ENCODE results near the gene DNAJB13. TPM values are rescaled to one million over a fixed set of nuclear protein-coding genes. Genes with fewer than 3 reads are reported as not detected.
A peak's percentile ranks its signal among the peaks of the same experiment; 100 is the strongest.

DNAJB13 gene
- total RNA-seq, 2 experiments from 2014 or later, result 0.15 to 0.31 TPM

DNA sequence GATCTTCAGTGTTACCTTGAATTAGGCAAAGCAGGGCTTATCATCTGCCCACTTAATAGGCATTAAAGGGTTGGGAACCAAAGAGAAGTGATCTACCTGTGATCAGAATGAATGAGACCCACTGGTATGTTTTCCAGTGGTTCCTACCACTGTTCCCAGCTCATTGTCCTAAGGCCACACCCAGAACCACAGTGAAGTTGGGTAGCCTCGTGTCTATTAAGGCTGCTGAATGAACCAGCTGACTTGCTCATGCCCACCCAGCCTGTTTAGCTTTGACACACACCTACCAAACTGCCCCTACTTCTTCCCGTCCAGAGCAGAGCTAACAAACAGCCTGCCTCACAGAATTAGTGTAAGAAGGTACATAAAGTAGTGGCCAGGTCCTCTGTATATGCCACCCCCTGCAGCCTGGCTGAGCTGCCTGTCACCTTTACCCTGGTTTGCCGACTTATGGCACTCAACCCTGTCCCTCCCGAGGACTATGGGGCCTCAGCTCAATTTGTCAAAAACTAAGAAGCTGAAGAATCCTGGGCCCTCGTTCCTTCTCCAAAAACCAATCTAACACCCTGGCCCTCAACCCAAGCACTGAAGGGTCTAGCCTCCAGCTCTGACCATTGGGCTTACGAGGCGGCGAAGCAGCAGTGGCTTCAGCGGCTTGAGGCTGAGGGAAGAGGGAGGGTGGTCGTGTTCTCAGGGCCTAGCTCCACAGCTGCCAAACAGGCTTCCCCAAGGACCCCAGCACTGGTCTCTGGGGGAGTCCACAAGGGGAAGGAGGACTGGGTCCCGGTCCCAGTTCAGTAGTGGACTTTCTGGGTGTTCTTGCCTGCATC is 22.0 kb downstream of the DNAJB13 start:
- Mint-ChIP-seq H3K36me3 (ENCODE audit: low read depth) (peaks cover 52% of the 10 kb centered on the region), H3K4me3 (no peak overlapping the region), H3K27ac (peak overlapping the region; percentile 94), H3K27me3 (no peaks in the 10 kb centered on the region), H3K4me1 (peaks cover 96% of the 10 kb centered on the region), H3K9me3 (no peaks in the 10 kb centered on the region)
- CTCF ChIA-PET, result interaction anchor here (1.0 to 1.2 kb wide), 3 partner anchors 8 to 43 kb away, joined by 3 to 4 read pairs (median 3); partner anchors contain the start of gene UCP2
- POLR2A ChIA-PET, result interaction anchor here (0.5 kb wide), 1 partner anchor 46 kb away, joined by 3 read pairs; no protein-coding TSS in a partner anchor
- no peak for DNase-seq

DNA sequence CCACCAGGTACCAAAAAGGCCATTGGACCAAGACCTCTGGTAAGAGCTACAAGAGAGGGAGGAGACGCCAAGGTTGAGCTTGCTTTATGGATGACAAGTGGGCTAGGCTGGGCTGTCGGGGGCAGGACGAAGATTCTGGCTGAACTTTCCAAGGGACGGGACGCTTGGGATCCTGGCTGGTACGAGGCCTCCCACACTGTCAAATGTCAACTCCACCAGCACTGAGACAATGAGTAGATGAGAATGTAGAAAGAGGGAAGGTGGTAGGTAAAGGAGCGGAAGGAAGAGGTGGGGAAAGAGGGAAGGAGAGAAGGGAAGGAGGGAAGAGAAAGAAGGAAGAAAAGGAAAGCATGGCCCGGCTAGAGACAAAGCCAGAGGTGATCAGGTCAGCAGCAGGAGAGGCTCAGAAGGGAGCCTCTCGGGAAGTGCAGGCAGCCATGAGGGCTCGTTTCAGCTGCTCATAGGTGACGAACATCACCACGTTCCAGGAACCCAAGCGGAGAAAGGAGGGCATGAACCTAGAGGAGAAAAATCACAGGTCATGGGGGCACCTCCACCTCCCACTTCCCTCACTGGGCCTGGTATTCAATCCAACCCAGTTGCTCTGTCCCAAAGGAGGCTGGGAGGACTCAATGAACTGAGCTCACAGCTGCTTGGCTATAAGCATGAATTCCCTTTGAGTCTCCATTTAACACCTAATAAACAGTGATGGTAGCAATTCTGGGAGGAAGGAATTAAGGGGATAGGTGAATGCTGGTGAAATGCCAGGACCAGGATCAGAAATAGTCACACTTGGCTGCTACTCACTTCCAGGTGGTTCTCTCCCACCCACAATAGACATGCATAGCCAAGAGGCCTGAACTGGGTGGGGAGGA is 24.0 kb downstream of the DNAJB13 start:
- POLR2A ChIA-PET, result interaction anchor here (0.7 kb wide), 1 partner anchor 48 kb away, joined by 4 read pairs; no protein-coding TSS in a partner anchor
- Mint-ChIP-seq H3K4me1 (peaks cover 96% of the 10 kb centered on the region), H3K9me3 (no peaks in the 10 kb centered on the region), H3K27me3 (no peaks in the 10 kb centered on the region), H3K27ac (peak overlapping the region; percentile 94), H3K4me3 (peak overlapping the region; percentile 53), H3K36me3 (ENCODE audit: low read depth) (peaks cover 71% of the 10 kb centered on the region)
- no peak for DNase-seq
- CTCF ChIA-PET, result interaction anchor here (0.7 to 2.4 kb wide), 3 partner anchors 10 to 281 kb away, joined by 3 to 7 read pairs (median 4); no protein-coding TSS in a partner anchor

DNA sequence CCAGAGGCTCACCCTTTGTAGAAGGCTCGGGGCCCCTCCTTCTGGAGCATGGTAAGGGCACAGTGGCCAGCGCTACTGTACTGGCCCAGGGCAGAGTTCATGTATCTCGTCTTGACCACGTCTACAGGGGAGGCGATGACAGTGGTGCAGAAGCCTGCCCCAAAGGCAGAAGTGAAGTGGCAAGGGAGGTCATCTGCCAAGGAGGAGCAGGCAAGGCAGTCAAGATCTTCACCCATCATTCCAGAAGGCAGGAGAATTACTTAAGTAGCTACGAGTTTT is 24.6 kb downstream of the DNAJB13 start:
- Mint-ChIP-seq H3K27me3 (no peaks in the 10 kb centered on the region), H3K36me3 (ENCODE audit: low read depth) (peaks cover 77% of the 10 kb centered on the region), H3K27ac (peak overlapping the region; percentile 94), H3K4me1 (peaks cover 96% of the 10 kb centered on the region), H3K4me3 (peak overlapping the region; percentile 0), H3K9me3 (no peaks in the 10 kb centered on the region)
- ChIA-PET CTCF (interaction anchor here (1.3 to 2.4 kb wide), 2 partner anchors 10 to 11 kb away, joined by 4 to 7 read pairs; no protein-coding TSS in a partner anchor), POLR2A (interaction anchor here (0.7 kb wide), 1 partner anchor 48 kb away, joined by 4 read pairs; no protein-coding TSS in a partner anchor)
- DNase-seq, result no peak

DNA sequence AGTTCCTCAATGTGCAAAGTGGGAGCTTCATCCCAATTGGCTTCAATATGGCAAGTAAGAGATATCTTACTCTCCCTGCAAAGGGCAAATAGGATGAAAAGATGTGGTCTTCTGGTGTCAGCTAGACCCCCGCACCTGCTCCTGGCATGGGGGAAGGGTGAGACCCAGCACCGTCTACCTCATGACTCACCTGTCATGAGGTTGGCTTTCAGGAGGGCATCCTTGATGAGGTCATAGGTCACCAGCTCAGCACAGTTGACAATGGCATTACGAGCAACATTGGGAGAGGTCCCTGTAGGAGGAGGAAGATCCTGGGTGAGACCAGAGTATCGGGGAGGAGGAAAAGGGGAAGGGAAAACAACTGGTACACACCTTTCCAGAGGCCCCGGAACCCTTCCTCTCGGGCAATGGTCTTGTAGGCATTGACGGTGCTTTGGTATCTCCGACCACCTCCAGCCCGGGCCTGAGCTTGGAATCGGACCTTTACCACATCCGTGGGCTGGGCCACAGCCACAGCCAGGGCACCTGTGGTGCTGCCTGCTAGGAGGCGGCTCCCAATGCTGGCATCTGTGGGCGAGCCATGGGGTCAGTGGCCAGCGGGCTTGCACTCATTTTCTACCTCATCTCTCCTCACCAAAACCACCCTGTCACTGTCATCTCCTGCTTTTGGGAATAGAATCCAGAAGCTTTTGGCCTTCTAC is 25.8 kb downstream of the DNAJB13 start:
- H3K27me3 Mint-ChIP-seq, result no peaks in the 10 kb centered on the region

DNA sequence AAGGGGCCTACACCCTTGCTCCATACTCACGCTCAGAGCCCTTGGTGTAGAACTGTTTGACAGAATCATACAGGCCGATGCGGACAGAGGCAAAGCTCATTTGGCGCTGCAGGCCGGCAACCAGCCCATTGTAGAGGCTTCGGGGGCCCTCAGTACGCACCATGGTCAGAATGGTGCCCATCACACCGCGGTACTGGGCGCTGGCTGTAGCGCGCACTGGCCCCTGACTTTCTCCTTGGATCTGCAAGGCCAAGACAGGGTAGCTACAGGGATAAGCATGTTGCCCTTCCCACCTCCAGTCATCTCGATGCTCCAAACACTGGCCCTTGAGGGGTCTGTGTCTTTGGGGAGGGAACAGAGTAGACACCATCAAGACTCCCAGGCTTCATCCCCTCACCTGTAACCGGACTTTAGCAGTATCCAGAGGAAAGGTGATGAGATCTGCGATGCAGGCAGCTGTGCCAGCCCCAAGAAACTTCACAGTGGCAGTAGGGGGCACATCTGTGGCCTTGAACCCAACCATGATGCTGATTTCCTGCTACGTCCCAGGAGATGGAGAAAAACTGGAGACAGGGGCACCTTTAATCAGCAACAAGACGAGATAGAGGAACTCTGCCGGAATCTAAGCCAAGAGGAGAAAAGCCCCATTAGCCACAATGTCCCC is 27.2 kb downstream of the DNAJB13 start:
- H3K27ac Mint-ChIP-seq, result peak overlapping the region; percentile 52
- H3K27me3 Mint-ChIP-seq, result no peaks in the 10 kb centered on the region
- peaks cover 90% of the 10 kb centered on the region for H3K36me3 Mint-ChIP-seq (ENCODE audit: low read depth)
- no peak overlapping the region for H3K4me3 Mint-ChIP-seq
- H3K9me3 Mint-ChIP-seq, result no peaks in the 10 kb centered on the region
- ChIA-PET POLR2A (no interaction called here), CTCF (interaction anchor here (1.1 to 2.0 kb wide), 3 partner anchors 8 to 12 kb away, joined by 3 to 4 read pairs (median 4); no protein-coding TSS in a partner anchor)
- DNase-seq, result no peak
- H3K4me1 Mint-ChIP-seq, result peaks cover 75% of the 10 kb centered on the region

More for the DNA sequence above, 25.8 kb downstream of the DNAJB13 start:
- Mint-ChIP-seq H3K27ac (peak overlapping the region; percentile 94), H3K4me3 (no peak overlapping the region), H3K36me3 (ENCODE audit: low read depth) (peaks cover 89% of the 10 kb centered on the region), H3K9me3 (no peaks in the 10 kb centered on the region), H3K4me1 (peaks cover 87% of the 10 kb centered on the region)
- CTCF ChIA-PET, result interaction anchor here (0.7 to 1.3 kb wide), 3 partner anchors 9 to 222 kb away, joined by 3 to 4 read pairs (median 4); no protein-coding TSS in a partner anchor
- POLR2A ChIA-PET, result no interaction called here
- no peak for DNase-seq

DNA sequence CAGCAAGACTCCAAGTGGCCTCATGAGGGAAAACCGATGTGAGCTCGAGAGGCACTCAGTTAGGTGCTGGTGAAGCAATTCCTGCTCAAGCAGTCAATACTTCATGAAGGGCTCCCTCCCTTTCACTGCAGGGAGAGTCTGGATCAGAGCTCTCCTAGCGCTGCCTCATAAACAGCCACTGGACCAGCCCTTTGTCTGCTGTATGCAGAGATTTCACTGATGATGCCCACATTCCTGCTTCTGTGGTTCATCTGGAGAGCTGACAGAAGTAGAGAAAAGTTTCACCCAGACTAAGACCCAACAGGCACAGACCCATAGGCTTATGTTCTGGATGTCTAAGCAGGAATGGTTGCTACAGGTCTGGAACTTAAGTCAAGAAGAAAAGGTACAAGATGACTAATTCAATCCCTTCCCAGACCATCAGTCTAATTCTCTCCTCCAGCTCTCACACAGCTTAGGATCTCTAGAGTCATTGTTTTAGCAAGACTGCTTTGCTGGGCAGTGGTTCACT is 27.8 kb downstream of the DNAJB13 start:
- Mint-ChIP-seq H3K27ac (peak overlapping the region; percentile 94), H3K9me3 (no peaks in the 10 kb centered on the region), H3K4me1 (peaks cover 72% of the 10 kb centered on the region), H3K36me3 (ENCODE audit: low read depth) (peaks cover 87% of the 10 kb centered on the region), H3K27me3 (no peaks in the 10 kb centered on the region), H3K4me3 (peak overlapping the region; percentile 83)
- ChIA-PET CTCF (interaction anchor here (1.1 to 2.0 kb wide), 3 partner anchors 9 to 12 kb away, joined by 3 to 4 read pairs (median 4); no protein-coding TSS in a partner anchor), POLR2A (interaction anchor here (0.6 kb wide), 1 partner anchor 254 kb away, joined by 3 read pairs; no protein-coding TSS in a partner anchor)
- DNase-seq, result no peak

DNA sequence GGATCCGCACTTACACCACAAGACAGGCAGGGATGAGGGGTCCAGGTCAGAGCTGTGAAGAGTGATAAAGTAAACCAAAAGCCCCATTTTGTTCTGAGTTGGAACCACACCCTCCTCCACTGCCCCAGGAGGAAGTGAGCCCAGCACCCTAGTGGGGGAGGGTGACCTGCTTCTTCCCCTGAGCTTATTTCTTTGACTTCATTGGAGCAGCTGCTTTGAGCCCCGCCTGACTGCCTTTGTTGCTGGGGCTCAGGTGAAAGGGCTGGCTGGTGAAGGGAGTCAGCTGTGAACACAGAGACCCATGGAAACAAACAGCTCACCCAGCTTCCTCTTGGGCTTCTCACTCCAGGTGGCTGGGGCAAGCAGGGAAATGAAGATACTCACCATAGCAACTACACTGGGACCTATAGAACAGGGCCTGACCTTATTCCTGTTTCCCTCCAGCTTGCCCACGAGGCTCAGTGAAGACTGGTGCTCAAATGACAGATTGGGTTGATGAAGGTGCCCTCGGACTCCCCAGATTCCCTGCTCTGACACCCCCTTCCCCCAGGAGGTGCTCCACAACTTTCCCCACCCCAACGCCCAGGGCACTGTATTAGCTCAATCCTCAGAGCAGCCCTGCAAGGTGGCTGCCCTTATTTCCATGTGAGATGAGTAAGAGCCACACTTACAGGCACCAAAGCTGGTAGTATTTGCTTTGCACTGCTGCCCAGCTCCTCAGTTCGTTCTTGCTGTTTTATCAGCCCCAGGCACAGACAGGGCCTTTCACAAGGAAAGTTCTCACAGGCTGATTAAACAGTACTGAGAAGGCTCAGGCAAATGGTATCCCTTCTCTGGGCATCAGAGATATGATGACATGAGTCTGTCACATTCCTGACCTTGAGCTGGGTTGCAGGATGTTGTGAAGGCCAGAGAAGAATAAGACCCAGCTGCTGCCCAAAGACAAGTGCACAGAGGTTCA is 29.5 kb downstream of the DNAJB13 start:
- H3K27ac Mint-ChIP-seq, result peak overlapping the region; percentile 94
- ChIA-PET POLR2A (interaction anchor here (0.5 to 1.3 kb wide), 8 partner anchors 10 to 165 kb away, joined by 3 to 9 read pairs (median 4); partner anchors contain the start of gene UCP3), CTCF (interaction anchor here (0.7 to 2.0 kb wide), 13 partner anchors 8 to 191 kb away, joined by 3 to 11 read pairs (median 4); partner anchors contain the start of genes C2CD3 and PPME1)
- H3K36me3 Mint-ChIP-seq (ENCODE audit: low read depth), result peaks cover 71% of the 10 kb centered on the region
- no peaks in the 10 kb centered on the region for H3K9me3 Mint-ChIP-seq
- peak overlapping the region; percentile 83 for H3K4me3 Mint-ChIP-seq
- H3K4me1 Mint-ChIP-seq, result peaks cover 68% of the 10 kb centered on the region
- DNase-seq, result peak; percentile 94
- no peaks in the 10 kb centered on the region for H3K27me3 Mint-ChIP-seq

DNA sequence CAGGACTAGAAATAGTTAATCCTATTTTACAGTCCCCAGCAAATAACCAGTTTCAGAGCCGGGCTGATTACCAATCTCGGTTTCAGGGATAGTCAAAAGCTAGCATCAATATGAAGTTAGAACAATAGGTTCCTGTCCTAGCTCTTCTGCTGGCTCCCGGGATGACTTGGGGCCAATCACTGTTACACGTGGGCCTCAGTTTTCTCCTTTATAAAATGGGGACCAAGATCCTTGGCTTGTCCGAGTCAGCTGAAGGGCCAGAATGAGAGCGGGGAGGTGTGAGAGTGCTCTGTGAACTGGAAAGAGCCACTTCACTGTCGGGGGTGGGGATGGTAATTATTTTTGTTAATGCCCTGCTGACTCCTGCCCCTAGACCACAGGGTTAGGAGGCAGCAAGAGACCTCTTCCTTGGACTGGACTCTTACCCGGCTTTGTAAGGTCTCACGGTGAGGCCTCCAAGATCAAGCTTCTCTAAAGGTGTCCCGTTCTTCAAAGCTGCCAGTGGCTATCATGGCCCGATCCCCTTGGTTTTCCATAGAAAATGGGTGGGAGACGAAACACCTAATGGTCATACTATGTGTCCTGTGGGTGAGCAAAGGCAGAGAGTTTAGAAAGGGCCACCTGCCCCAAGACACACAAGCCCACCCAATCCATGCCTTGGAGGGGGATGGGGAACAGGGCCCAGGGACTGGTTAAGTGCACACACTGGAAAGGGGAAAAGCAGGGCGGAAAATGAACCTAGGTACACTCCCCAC is 30.4 kb downstream of the DNAJB13 start:
- Mint-ChIP-seq H3K9me3 (no peaks in the 10 kb centered on the region), H3K27ac (peak overlapping the region; percentile 94), H3K4me1 (peaks cover 61% of the 10 kb centered on the region), H3K27me3 (no peaks in the 10 kb centered on the region), H3K4me3 (peak overlapping the region; percentile 83), H3K36me3 (ENCODE audit: low read depth) (peaks cover 61% of the 10 kb centered on the region)
- no peak for DNase-seq
- CTCF ChIA-PET, result interaction anchor here (0.7 to 2.0 kb wide), 7 partner anchors 9 to 41 kb away, joined by 3 to 11 read pairs (median 4); no protein-coding TSS in a partner anchor
- POLR2A ChIA-PET, result interaction anchor here (0.8 kb wide), 1 partner anchor 14 kb away, joined by 3 read pairs; no protein-coding TSS in a partner anchor

DNA sequence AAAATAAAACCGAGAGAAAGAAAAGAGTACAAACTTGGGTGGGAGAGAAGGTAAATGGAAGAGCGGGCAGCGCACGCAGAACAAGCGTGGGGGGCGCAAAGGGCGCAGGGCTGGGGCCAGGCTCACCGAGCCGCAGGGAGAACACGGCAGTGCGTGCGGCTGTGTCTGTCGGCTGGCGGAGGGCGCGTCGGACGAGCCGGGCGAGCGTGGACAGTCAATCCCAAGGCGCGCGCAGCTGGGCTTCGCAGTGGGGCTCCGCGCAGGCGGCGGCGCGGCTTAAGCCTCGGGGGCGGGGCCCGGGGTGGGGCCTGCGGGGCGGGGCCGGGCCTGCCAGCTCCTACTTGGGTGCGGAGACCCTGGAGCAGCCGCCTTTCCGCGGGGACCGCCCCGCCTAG is 31.8 kb downstream of the DNAJB13 start, which contains the start of gene UCP2:
Gene UCP2, minus strand, starts transcription at position 249 of the 395 bp plus-strand sequence. CDS start 4,465 bp downstream, outside the sequence.
- Mint-ChIP-seq H3K27me3 (no peaks in the 10 kb centered on the region), H3K4me1 (peaks cover 48% of the 10 kb centered on the region), H3K9me3 (no peaks in the 10 kb centered on the region), H3K36me3 (ENCODE audit: low read depth) (peaks cover 48% of the 10 kb centered on the region), H3K27ac (peak within 1 kb of the TSS; percentile 94), H3K4me3 (peak within 1 kb of the TSS; percentile 83)
- ChIA-PET POLR2A (interaction anchor here (0.7 to 1.4 kb wide), 3 partner anchors 11 to 510 kb away, joined by 3 read pairs; no protein-coding TSS in a partner anchor), CTCF (interaction anchor here (0.9 to 1.3 kb wide), 6 partner anchors 10 to 167 kb away, joined by 3 to 4 read pairs (median 3); no protein-coding TSS in a partner anchor)
- peak; percentile 88 for DNase-seq

All from activated CD4-positive, alpha-beta T cell treated with anti-CD3 and anti-CD28 coated beads, Interleukin-2, amount 10 ng/mL, durations not matched to agents 7 days and 5 days (primary cell).